GM12801 (cell line): ENCODE measurements around the gene AKNA.
"Not testable (repeated sequence)": the region's sequence is repeated elsewhere in the genome, so short reads cannot be mapped to it uniquely, and the experiment has no call there.

Experiments
- CTCF ChIP-seq: IDR thresholded peaks from one replicate; pipeline ENCODE4 v1.5.1; 2011; ENCODE audit warnings: control low read depth; ENCODE audit not compliant: insufficient read length; ENCODE audit errors: extremely low read depth

The AKNA gene

GRCh38 chr9:114327749-114328148 lies 60.0 kb downstream of the AKNA start:
- TF ChIP-seq CTCF, result no peak

- no peak for TF ChIP-seq CTCF
These were observed 63.3 kb downstream of the AKNA start for GRCh38 chr9:114324492-114324891.

GRCh38 chr9:114322831-114323531 lies 64.8 kb downstream of the AKNA start, which contains the start of gene ORM1:
TSS of gene ORM1 (plus strand) at chr9:114323098. CDS start at chr9:114323134, 36 bp downstream.
- TF ChIP-seq CTCF, result not testable (repeated sequence)

GRCh38 chr9:114321759-114322158 lies 66.0 kb downstream of the AKNA start:
- TF ChIP-seq CTCF, result no peak

- TF ChIP-seq CTCF, result no peak
These were observed 68.6 kb downstream of the AKNA start for GRCh38 chr9:114319147-114319546.

GRCh38 chr9:114318416-114318815 lies 69.4 kb downstream of the AKNA start:
- TF ChIP-seq CTCF, result no peak

GRCh38 chr9:114317665-114318357 lies 70.0 kb downstream of the AKNA start:
- TF ChIP-seq CTCF, result no peak
